HEK293 (cell line): Measurements from ENCODE around the gene VAT1.

Experiments used
- HOXD13 ChIP-seq: sonication (generic); formaldehyde crosslinking; IDR thresholded peaks from 2 replicates; pipeline ENCODE4 v1.8.0; 2022; ENCODE audit warnings: missing genetic modification reagents, borderline replicate concordance
- KLF17 ChIP-seq: fragments of 450-650 bp; formaldehyde crosslinking; IDR thresholded peaks from 2 replicates; pipeline ENCODE4 v1.5.1; 2016; ENCODE audit warnings: missing biosample characterization, missing genetic modification characterization
- OVOL3 ChIP-seq: fragments of 450-650 bp; formaldehyde crosslinking; IDR thresholded peaks from 2 replicates; pipeline ENCODE4 v1.5.1; 2016; ENCODE audit warnings: missing biosample characterization, missing genetic modification characterization
- PRDM1 ChIP-seq: fragments of 450-650 bp; formaldehyde crosslinking; IDR thresholded peaks from 2 replicates; pipeline ENCODE4; 2016; ENCODE audit warnings: missing biosample characterization, missing genetic modification characterization
- PRDM2 ChIP-seq: fragments of 450-650 bp; formaldehyde crosslinking; IDR thresholded peaks from 2 replicates; pipeline ENCODE4 v1.5.1; 2016; ENCODE audit warnings: missing biosample characterization, missing genetic modification characterization, borderline replicate concordance
- REPIN1 ChIP-seq: fragments of 450-650 bp; formaldehyde crosslinking; IDR thresholded peaks from 2 replicates; pipeline ENCODE4 v1.5.1; 2017; ENCODE audit warnings: missing biosample characterization, missing genetic modification characterization, low read depth
- ZFHX2 ChIP-seq: fragments of 450-650 bp; formaldehyde crosslinking; conservative IDR thresholded peaks from 2 replicates; pipeline ENCODE4 v1.5.1; 2016; ENCODE audit warnings: missing biosample characterization, missing genetic modification characterization
- ZNF114 ChIP-seq: fragments of 450-650 bp; formaldehyde crosslinking; IDR thresholded peaks from 2 replicates; pipeline ENCODE4 v1.5.0; 2017; ENCODE audit warnings: missing biosample characterization, missing genetic modification characterization
- ZNF140 ChIP-seq: fragments of 450-650 bp; formaldehyde crosslinking; IDR thresholded peaks from 2 replicates; pipeline ENCODE4 v1.5.1; 2016; ENCODE audit warnings: missing biosample characterization, missing genetic modification characterization
- ZNF169 ChIP-seq: fragments of 450-650 bp; formaldehyde crosslinking; IDR thresholded peaks from 2 replicates; pipeline ENCODE4 v1.5.1; 2016; ENCODE audit warnings: missing biosample characterization, missing genetic modification characterization
- ZNF174 ChIP-seq: fragments of 450-650 bp; formaldehyde crosslinking; IDR thresholded peaks from 2 replicates; pipeline ENCODE4 v1.5.0; 2017; ENCODE audit warnings: missing biosample characterization, mild to moderate bottlenecking, missing genetic modification characterization
- ZNF221 ChIP-seq: fragments of 450-650 bp; formaldehyde crosslinking; IDR thresholded peaks from 2 replicates; pipeline ENCODE4 v1.5.1; 2017; ENCODE audit warnings: missing biosample characterization, missing genetic modification characterization, borderline replicate concordance
- ZNF239 ChIP-seq: fragments of 450-650 bp; formaldehyde crosslinking; IDR thresholded peaks from 2 replicates; pipeline ENCODE4 v1.5.1; 2016; ENCODE audit warnings: missing biosample characterization, missing genetic modification characterization
- ZNF24 ChIP-seq: fragments of 450-650 bp; formaldehyde crosslinking; IDR thresholded peaks from 2 replicates; pipeline ENCODE4 v1.5.1; 2016; ENCODE audit warnings: missing biosample characterization, missing genetic modification characterization
- ZNF311 ChIP-seq: fragments of 450-650 bp; formaldehyde crosslinking; IDR thresholded peaks from 2 replicates; pipeline ENCODE4 v1.5.1; 2017; ENCODE audit warnings: missing biosample characterization, missing genetic modification characterization, borderline replicate concordance
- ZNF335 ChIP-seq: fragments of 450-650 bp; formaldehyde crosslinking; conservative IDR thresholded peaks from 2 replicates; pipeline ENCODE4 v1.5.1; 2016; ENCODE audit warnings: missing biosample characterization, missing genetic modification characterization
- ZNF366 ChIP-seq: fragments of 450-650 bp; formaldehyde crosslinking; conservative IDR thresholded peaks from 2 replicates; pipeline ENCODE4 v1.5.1; 2016; ENCODE audit warnings: missing biosample characterization, missing genetic modification characterization
- ZNF510 ChIP-seq: fragments of 450-650 bp; formaldehyde crosslinking; IDR thresholded peaks from 2 replicates; pipeline ENCODE4 v1.5.1; 2018; ENCODE audit warnings: mild to moderate bottlenecking, missing genetic modification characterization, missing biosample characterization; ENCODE audit not compliant: insufficient replicate concordance
- ZNF521 ChIP-seq: fragments of 450-650 bp; formaldehyde crosslinking; IDR thresholded peaks from 2 replicates; pipeline ENCODE4 v1.5.1; 2017; ENCODE audit warnings: missing biosample characterization, mild to moderate bottlenecking, missing genetic modification characterization
- ZNF571 ChIP-seq: fragments of 450-650 bp; formaldehyde crosslinking; IDR thresholded peaks from 2 replicates; pipeline ENCODE4 v1.5.0; 2017; ENCODE audit warnings: missing biosample characterization, missing genetic modification characterization
- ZNF777 ChIP-seq: fragments of 450-650 bp; formaldehyde crosslinking; IDR thresholded peaks from 2 replicates; pipeline ENCODE4 v1.5.1; 2017; ENCODE audit warnings: missing biosample characterization, missing genetic modification characterization, borderline replicate concordance
- TF ChIP-seq, protein P1 (sequence below): fragments of 450-650 bp; formaldehyde crosslinking; IDR thresholded peaks from 2 replicates; pipeline ENCODE4 v1.5.1; 2016; ENCODE audit warnings: missing biosample characterization, missing genetic modification characterization, low read depth
- TF ChIP-seq, protein P2 (sequence below): fragments of 450-650 bp; formaldehyde crosslinking; IDR thresholded peaks from 2 replicates; pipeline ENCODE4 v1.5.1; 2016; ENCODE audit warnings: missing biosample characterization, missing genetic modification characterization
- TF ChIP-seq, protein P3 (sequence below): fragments of 450-650 bp; IDR thresholded peaks from 2 replicates; pipeline ENCODE4 v1.5.1; 2018; ENCODE audit warnings: missing biosample characterization, mild to moderate bottlenecking, missing genetic modification characterization

The VAT1 gene

GRCh38 chr17:42997984-42998938 lies 23.9 kb downstream of the VAT1 start, which contains the start of gene RPL27 (continued):
- TF ChIP-seq ZNF169 (no peak), ZNF114 (tag by site-specific recombination) (no peak), ZNF174 (no peak), ZNF221 (tag by site-specific recombination) (no peak), ZNF335 (peak; percentile 68), ZNF24 (peak; percentile 98), PRDM1 (peak; percentile 52; the same call in 1 of the 2 replicates), ZNF239 (tag by site-specific recombination) (no peak), ZFHX2 (0 out of 2 replicates have a peak, but pooled peaks have one; percentile 8), ZNF140 (tag by site-specific recombination) (no peak), ZNF311 (tag by site-specific recombination) (no peak), REPIN1 (peak; percentile 93; the same call in 1 of the 2 replicates), ZNF777 (no peak), KLF17 (peak; percentile 100), HOXD13 (CRISPR knock-in tag) (no peak), ZNF366 (peak; percentile 93), OVOL3 (tag by site-specific recombination) (peak; percentile 39; the same call in 1 of the 2 replicates), ZNF521 (tag by site-specific recombination) (no peak), ZNF571 (tag by site-specific recombination) (no peak), PRDM2 (tag by site-specific recombination) (no peak), ZNF510 (tag by site-specific recombination) (no peak)
- TF ChIP-seq, protein P1, sequence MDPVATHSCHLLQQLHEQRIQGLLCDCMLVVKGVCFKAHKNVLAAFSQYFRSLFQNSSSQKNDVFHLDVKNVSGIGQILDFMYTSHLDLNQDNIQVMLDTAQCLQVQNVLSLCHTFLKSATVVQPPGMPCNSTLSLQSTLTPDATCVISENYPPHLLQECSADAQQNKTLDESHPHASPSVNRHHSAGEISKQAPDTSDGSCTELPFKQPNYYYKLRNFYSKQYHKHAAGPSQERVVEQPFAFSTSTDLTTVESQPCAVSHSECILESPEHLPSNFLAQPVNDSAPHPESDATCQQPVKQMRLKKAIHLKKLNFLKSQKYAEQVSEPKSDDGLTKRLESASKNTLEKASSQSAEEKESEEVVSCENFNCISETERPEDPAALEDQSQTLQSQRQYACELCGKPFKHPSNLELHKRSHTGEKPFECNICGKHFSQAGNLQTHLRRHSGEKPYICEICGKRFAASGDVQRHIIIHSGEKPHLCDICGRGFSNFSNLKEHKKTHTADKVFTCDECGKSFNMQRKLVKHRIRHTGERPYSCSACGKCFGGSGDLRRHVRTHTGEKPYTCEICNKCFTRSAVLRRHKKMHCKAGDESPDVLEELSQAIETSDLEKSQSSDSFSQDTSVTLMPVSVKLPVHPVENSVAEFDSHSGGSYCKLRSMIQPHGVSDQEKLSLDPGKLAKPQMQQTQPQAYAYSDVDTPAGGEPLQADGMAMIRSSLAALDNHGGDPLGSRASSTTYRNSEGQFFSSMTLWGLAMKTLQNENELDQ (tag by site-specific recombination), result no peak
- TF ChIP-seq, protein P2, sequence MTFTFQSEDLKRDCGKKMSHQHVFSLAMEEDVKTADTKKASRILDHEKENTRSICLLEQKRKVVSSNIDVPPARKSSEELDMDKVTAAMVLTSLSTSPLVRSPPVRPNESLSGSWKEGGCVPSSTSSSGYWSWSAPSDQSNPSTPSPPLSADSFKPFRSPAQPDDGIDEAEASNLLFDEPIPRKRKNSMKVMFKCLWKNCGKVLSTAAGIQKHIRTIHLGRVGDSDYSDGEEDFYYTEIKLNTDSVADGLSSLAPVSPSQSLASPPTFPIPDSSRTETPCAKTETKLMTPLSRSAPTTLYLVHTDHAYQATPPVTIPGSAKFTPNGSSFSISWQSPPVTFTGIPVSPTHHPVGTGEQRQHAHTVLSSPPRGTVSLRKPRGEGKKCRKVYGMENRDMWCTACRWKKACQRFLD, result peak; percentile 80; the same call in 1 of the 2 replicates
- TF ChIP-seq, protein P3, sequence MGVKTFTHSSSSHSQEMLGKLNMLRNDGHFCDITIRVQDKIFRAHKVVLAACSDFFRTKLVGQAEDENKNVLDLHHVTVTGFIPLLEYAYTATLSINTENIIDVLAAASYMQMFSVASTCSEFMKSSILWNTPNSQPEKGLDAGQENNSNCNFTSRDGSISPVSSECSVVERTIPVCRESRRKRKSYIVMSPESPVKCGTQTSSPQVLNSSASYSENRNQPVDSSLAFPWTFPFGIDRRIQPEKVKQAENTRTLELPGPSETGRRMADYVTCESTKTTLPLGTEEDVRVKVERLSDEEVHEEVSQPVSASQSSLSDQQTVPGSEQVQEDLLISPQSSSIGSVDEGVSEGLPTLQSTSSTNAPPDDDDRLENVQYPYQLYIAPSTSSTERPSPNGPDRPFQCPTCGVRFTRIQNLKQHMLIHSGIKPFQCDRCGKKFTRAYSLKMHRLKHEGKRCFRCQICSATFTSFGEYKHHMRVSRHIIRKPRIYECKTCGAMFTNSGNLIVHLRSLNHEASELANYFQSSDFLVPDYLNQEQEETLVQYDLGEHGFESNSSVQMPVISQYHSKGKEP, result peak; percentile 91
